HG02840 (cell line): ENCODE results near the gene FAM83F.
"Not testable (repeated sequence)": the region's sequence is repeated elsewhere in the genome, so short reads cannot be mapped to it uniquely, and the experiment has no call there.

Source experiments
- ATAC-seq: cut with Tn5 transposase; IDR thresholded peaks from one replicate; pipeline ENCODE4 v1.9.1; 2021; ENCODE audit warnings: mild to moderate bottlenecking, moderate library complexity, moderate number of reproducible peaks; ENCODE audit not compliant: unreplicated experiment, low FRiP score

Gene FAM83F

DNA sequence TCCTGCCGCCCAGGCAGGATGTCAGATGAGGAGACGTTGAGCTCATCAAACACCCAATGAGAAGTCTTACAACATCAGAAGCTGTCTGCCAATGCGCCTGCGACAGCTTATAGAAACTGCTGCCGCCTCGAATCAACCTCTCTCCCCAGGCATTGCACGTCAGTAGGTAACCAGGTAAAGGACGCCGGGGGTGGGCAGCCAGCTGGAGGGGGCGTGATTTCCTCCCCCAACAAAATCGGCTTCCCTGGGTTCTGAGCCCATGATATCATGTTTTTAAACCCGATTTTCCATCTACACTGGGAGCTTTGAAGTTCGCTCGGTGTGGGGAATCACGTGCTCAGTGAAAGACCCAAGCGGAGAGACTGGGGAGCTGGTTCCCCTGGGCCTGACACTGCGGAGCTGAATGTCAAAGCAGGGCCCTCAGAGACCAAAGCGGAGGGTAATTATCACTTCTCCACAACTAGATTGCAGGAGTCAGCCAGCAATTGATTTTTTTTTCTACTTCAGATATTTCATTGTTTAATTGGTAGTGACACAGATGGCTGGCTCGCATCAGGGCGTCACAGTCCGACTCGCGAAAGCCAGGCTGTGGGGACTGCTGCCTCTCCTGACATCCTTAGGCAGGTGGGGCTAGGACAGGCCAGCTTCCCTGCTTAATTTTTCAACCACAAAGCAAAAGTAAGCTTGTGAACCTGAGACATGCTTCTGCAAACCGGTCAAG is 15.4 kb downstream of the FAM83F start:
- ATAC-seq: no peak

DNA sequence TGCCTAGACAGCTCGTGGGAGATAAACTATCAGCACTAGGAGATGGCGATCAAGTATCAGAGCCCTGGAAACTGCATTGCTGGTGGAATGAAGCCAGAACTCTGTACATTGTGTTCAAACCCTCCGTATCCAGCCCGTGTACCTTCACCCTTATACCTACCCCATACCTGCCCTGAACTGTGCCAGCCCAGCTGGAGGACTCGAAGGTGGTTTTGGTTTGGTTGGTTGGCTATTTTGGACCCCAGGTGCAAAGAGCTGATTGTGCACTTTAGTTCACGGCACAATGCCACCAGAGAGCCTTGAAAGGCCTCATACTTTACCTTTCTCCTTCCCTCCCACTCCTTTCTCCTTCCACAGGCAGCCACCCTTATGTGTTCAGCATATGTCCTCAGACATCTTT is 16.0 kb downstream of the FAM83F start:
- ATAC-seq: no peak

DNA sequence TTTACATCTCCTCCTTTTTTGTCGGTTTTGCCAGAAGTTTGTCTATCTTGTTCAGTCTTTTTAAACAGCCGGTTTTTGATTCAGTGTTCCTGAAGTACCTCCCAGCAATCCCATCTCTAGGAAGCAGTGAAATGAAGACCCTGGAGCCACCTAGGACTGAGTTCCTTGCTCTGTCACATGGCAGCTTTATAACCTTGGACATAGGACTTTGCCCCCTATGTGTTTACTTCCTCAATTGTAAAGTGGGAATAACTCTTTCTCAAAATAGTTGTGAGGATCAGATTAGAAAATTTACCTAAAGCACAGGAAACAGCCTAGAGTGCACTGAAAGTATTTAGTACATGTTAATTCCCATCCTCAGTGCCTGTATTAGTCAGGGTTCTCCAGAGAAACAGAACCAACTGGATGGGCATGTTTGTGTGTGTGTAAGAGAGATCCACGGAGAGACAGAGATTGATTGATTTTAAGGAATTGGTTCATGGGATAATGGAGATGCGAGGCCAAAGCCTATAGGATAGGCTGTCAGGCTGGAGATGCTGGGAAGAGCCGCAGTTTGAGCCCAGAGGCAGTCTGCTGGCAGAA is 20.0 kb downstream of the FAM83F start:
- no peak for ATAC-seq

DNA sequence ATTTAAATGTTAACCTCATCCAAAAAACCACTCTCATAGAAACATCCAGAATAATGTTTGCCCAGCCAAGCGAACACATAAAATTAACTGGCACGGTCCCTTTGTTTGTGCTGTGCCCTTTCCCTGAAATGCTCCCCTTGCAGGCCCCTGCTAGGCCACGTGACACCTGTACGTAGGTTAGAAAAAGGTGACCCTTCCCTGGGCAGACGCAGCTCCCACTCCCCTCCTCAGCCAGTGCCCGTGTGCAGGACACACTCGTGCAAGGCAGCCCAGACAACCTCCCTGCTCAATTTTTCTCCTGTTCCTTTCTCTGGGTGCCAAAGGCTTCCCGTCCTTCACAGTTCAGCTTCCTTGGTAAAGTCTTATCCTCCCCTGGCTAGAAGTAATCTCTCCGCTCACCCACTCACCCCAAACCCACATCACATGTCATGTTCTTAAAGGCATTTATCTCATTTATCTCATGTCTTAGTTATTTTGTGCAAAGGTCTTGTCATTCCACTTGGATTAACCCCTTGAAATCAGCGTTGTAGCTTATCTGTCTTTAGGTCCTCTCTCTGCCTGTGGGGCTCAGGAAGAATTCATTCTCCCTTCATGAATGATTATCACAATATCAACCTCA is 20.7 kb downstream of the FAM83F start:
- ATAC-seq: no peak

DNA sequence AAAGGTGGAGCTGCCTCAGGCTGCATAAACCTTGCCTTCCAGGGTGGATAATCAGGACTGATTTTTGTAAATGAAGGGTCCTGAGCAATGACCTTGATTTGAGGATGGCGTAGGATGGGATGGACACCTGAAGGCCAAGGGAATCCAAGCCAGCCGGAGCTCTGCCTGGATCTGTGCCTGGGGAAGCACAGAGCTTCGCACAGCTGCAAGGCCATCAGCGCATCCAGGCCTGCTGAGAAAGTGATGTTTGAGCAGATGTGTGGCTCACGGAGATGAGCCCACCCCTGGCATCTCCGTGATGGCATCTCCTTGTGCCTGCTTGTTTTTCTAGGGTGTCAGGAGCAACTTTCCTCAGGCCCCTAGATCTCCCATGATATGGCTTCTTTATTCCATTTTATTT is 23.3 kb downstream of the FAM83F start:
- no peak for ATAC-seq

DNA sequence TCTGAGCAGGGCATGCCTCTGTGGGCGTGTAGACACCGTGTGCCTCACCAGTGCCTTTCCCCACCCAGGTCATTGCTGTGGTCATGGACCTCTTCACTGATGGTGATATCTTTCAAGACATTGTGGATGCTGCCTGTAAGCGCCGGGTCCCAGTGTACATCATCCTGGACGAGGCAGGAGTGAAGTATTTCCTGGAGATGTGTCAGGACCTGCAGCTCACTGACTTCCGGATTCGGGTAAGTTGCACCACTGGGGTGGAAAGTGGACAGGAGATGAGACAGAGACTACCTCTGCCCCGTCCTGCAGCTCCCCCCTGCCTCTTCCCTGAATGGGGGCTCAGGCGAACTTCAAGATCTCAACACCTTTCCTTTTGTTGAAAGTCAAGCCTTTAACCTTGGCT is 24.3 kb downstream of the FAM83F start:
- no peak for ATAC-seq

DNA sequence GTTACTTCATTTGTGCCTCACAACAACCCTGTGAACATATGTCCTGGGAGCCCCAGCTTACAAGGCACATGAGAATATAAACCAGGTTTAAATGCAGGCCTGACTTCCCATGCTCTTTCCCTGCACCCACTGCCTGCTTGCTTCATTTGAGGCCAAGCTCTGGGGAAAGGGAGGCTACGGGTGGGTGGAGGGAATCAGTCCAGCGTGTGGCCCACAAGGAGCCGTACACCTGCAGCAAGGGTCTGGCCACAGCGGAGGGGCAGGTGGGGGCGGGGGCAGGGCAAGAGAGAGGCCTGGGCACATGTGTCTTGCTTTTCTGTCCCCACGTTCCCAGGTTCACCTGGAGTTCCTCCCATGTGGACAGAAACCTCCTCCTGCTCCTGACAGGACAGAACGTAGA is 26.2 kb downstream of the FAM83F start:
- ATAC-seq: no peak

DNA sequence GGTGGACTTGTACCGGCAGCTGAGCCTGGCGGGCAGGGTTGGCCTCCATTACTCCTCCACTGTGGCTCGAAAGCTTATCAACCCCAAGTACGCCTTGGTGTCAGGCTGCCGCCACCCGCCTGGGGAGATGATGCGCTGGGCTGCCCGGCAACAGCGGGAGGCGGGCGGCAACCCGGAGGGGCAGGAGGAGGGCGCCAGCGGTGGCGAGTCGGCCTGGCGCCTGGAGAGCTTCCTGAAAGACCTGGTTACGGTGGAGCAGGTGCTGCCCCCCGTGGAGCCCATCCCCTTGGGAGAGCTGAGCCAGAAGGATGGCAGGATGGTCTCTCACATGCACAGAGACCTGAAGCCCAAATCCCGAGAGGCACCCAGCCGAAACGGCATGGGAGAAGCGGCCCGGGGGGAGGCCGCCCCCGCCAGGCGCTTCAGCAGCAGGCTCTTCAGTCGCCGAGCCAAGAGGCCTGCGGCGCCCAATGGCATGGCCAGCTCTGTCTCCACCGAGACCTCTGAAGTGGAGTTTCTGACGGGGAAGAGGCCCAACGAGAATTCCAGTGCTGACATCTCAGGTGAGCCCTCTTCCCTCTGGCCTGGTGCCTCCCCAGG is 26.7 kb downstream of the FAM83F start:
- ATAC-seq: no peak

DNA sequence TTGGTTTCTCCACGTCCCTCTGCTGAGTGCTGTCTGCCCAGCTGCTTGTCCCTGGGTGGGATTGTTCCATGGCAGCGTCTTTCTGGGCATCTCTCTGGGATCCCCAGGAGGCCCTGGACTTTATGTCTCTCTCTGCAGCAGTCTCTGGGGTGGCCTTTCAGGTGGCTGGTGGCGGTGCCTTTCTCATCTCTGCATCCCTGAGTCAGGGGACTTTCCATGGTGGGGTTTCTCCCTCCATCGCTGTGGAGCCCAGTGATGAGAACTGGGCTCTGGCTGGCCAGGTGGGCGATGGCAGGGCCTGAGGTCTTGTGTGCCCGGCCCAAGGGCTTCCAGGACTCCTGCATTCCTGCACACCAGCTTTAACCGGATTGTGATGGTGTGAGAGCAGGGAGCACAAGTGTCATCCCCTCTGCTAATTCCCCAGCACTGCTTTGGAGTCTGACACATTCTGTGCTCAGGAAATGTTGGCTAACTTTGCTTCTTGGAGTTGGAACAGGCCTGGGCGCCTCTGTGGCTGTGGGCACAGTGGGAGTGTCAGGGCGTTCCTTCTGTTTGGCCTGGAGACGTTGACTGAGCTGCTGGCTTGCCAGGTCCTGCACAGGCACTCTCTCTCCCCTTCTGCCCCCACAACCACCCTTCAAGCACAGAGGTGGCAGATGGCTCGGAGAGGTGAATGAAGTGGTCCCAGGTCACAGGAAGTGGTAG is 27.9 kb downstream of the FAM83F start:
- no peak for ATAC-seq

DNA sequence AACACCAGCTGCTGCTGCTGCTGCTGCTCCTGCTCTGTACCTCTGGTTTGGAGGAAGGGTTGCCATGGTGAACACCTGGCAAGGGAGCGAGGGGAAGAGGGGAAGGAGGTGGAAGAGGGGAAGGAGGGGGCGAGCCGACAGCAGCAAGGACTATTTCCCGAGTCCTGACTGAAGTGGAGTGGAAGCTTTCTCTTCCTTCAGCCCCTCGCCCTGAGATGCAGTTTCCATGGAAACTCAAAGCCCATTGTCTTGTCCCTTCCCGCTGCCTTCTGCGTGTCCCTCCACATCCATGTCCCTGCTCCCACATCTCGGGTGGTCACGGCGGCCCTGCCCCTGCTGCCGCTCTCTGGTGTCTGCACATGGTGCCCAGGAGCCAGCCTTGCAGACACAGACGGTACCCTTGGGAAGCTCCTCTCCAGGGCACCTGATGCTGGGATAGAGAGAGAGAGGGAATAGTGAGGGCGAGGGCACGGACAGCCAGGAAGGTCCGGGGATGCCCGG is 28.6 kb downstream of the FAM83F start:
- no peak for ATAC-seq

DNA sequence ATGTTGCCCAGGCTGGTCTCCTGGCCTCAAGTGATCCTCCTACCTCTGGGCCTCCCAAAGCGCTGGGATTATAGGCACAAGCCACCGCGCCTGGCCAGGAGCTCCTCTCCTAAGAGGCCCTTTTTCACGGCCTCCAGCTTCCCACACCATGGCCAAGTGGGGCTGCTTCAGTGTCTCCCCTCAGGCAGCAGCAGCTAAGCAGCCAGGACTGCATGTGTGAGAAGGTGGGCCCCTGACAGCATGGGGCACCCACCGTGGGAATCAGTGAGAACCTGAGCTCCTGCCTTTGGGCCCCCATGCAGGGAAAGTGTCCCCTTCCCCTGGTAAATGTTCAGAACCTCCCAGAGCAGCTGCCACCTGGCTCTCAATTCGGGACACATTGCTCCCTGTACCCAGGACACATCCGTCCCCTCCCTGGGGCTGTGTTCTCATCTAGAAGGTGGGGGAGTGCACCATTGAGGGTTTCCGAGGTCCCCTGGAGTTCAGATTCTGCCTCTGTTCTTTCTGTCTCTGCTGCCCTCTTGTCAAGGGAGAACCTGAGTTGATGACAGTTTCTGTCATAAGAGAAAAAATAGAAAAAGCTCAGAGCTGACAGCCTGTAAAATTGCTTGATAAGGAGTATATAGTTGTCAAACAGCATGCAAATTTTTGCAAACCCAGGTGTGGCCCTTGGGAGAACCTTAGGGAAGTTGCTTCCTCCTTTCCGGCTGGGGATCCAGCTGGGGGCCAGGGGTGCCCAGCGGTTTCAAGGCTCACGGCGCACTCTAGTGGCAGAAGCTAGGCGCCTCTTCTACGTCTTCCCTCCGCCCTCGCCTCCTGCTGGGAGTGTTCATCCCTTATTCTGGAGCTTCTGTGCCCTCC is 29.7 kb downstream of the FAM83F start:
- ATAC-seq: no peak

DNA sequence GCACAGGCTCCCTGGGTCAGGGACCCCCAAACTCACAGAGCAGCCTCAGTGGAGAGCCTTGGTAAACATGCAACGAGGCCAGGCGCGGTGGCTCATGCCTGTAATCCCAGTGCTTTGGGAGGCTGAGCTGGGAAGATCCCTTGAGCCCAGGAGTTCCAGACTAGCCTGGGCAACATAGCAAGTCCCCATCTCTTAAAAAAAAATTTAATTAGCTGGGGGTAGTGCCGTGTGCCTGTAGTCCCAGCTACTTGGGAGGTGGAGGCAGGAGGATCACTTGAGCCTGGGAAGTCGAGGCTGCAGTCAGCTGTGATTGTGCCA is 30.3 kb downstream of the FAM83F start:
- not testable (repeated sequence) for ATAC-seq

DNA sequence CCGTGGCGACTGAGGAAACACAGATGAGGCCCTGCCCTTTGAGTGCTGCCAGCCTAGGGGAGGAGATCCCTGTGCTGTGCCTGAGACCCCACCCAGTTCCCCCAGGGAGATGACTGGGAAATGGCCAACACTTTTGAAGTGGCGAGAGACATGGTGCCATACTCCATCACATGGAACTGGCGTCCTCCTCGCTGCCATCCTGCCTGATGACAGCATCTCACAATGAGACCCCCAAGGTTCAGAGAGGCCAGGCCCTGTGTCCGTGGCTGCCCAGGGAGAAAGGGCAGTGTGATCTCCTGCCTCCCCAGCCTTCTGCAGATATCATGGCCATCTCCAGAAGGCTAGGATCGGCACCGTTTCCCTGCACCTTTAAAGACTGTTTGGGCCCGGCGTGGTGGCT is 31.1 kb downstream of the FAM83F start:
- no peak for ATAC-seq

DNA sequence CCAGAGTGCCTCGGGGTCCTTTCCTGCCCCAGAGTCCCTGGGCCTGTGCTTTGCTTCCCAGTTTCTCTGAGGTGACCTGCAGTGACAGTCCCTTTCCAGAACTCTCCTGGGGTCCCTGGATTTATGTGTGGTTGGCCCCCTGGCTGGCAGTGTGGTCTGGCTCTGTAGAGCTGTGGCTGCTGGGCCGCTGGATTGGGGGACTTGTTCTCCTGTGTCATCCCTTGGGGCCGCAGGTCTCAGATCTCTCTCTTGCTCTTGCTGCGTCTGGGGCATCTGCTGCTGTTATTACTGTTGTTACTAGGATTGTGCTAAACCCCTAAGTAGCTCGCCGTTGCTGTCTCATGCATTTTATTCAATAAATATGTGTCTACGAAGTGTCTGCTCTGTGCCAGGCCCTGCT is 31.9 kb downstream of the FAM83F start:
- ATAC-seq: no peak

DNA sequence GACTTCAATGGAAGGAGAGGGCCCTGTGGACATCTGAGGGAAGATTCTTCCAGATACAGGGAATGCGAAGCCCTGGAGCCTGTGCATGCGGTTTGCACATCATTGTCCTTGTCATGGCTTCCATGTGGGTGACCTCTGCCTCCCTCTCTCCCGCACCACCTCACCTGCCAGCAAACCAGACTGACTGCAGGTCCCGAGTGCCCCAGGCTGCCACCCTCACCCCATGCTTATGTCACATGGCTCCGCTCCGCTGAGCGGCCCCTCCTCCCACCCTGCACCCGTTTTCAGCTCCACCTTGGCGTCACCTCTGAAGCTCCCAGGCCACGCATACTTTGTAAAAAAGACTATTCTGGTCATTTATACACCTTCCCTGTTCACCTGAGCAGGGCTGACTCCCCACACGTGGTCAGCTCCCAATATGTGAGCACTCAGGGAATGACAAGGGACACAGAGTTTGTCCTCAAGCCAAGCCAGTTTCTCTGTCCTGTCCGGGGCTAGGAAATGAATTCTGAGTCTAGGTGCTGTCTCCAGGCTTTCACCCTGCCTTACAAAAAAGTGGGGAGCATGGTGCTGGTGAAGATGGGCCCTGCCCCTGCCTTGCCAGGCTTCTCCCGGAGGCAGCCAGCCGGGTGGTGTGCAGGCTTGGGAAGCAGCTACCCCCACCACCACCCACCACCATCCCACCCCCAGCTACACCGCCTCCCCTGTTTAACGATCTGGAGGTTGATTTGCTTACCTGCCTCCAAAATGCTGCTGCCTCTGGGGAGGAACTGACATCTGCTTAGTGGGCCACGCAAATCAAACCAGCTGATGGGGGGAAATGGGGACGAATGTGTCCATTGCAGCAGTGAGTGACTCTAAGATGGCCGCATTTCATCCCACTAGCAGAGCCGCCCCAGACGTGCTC is 32.7 kb downstream of the FAM83F start:
- no peak for ATAC-seq

DNA sequence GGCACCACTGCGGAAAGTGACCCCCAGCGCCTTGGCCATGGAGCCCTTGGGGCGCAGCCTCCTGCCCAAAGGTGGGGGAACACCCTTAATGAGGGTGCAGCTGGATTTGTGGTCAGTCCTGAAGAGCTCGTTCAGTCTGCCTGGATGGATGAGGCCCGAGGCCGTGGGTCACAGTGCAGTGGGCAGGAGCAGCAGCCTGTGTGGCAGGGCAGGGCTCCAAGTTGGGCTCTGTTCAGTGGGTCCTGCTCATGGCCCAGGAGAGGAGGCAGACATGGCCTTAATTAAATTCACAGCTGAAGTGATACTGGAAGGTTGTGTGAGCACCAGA is 33.3 kb downstream of the FAM83F start:
- no peak for ATAC-seq

DNA sequence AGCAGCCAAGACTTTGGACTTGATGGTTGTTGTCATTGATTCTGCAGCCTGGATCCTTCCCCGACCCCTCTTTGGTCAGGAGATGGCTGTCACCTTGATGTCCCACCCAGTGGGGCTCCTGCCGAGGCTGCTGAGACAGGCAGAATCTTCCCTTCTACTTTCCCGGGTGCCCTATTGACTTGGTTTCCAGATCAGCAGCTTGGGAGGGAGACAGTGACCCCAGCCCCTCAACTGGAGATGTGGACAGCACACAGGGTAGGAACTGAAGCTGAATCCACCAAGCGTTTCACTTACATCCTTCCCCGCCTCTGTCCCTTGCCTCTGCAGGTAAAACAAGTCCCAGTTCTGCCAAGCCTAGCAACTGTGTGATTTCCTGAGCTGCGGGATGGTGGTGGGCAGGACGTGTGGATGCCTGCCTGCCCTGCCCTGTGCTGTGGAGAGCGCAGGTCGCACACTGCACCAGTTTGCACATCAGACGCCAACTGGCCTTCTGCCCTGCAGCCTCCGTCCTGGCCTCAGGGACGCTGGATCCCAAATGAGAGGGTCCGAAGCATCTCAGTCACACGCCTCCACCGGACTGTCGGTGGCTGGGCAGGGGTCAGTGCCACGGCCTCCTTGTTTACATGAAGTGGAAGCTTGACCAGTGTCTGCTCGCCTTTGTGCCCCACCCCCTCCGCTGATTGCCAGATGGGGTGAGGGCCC is 34.6 kb downstream of the FAM83F start:
- no peak for ATAC-seq

DNA sequence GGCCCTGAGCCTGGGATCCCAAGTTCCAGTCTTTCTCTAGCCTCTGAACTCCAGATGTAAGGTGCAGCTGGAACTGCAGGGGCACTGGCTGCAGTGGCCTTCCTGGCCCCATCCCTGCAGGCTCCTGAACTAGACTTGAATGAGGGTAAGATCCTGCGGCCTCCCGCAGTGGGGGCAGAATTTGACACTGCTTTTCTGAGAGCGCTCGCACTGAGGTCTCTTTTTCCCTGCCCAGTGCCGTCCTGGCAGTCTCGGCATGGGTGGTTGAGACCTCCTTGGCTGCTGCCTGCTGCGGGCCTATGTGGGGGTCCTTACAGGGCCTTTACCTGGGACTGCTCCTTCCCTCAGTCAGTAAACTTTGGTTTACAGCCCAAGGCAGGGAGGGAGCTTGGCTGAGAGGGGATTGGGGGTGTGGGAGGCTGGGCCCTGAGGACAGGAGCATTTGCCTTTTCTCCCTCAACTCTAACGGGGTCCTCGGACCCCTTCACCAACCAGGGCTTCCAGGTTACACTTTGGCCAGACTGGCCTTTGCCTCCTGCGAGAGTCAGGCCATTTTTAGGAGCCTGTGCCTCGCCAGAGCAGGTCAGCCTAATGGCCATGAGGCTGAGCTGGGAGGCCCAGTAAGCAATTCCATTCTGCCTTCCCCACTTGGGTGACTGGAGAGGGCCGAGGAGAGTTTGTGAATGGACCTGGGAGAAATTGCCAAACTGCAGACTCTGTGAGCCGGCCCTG is 35.4 kb downstream of the FAM83F start:
- no peak for ATAC-seq
